ENCODE results near the gene PIRT.
"Not testable (repeated sequence)": the region's sequence is repeated elsewhere in the genome, so short reads cannot be mapped to it uniquely, and the experiment has no call there.

The PIRT gene

DNA sequence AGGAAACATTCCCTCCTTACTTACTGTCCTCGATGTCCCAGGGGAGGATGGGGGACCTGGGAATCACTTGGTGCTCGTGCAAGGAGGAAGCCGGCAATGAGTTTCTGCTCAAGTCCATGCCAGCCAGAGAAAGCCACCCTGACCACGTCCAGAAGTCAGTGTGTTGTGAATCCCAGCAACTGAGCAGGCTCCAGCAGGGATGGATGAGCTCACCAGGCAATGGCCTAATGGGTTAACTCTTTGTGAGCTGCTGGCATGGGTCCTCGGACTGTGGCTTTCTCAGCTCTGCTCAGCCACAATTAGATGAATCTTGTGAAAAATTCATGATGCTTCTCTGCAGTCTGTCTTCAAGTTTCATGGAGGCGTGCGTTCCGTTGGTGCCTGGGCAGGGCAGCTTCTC lies at the start of gene PIRT:
PIRT (minus strand) TSS at position 167 of the 400 bp plus-strand sequence. CDS start 12,442 bp downstream, outside the sequence.
- no peak for DNase-seq

DNA sequence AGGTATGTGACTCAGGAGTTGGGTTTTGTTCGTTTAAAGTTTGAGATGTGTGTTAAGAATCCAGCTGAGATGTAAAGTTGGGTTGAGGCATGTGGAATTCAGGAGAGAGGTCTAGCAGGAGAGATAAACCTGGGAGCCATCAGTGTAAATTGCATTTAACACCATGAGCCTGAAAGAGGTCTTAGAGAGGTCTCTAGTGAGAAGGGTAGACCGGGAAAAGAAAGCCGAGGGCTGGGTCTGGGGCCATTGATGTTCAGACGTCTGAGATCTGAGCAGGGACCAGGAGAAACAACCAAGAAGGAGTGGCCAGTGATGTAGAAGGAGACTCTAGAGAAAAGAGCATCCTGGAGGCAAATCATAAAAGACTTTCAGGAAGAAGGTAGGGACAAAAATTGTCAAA lies 44.1 kb upstream of the PIRT start:
- DNase-seq: no peak

DNA sequence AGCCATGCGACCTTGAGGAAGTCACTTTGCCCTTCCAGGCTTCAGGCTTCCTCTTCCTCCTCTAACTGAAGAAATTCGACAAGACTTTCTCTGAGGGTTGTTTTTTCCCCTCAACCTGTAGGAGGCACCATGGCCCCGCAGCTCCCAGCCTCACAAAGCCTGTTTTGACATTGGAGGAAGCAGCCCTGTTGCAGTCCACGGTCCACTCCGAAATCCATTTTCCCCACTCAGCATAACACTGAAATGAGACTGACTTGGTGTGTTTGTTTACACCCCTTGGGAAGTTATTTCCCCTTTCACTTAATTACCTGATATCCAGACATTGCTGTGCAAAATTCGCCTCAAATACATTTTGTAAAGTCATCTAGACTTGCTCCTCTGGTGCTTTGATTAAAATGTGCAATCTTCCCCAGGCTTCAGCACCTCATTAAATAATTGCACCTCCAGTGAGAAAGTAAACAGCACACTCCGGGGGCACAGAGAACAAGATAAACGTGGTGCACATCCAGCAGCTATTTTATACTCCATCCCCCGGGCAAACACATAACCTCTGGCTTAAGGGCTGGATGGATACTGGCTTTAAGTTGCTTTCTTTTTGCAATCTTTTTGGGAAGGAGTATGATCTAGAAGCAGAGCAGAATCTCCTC lies 41.4 kb upstream of the PIRT start:
- DNase-seq: no peak

DNA sequence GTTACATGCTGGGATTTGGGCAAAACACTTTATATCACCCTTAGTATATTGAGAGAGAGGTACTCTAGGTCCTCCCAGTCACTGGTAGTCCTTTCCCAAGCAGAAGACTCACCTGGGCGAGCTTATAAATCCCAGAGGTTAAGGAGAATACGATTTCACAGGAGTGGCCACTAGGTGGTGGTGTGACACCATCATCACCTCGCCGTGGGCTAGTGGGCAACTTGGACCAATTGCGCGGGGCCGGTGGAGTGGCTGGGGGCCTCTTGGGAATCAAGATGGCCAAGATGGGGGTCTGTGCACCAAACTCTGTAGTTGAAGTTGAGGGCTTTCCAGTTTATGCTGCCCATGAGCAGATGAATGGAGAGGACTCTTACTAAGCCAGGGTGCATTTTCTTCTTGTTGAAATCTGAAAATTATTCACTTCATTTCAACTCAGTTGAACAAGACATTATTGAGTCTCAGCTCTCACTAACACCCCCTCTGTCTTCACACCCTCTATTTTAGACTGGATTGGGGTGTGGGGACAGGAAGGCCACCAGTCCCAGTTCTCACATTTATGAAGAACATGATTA lies 38.2 kb upstream of the PIRT start:
- DNase-seq: no peak

DNA sequence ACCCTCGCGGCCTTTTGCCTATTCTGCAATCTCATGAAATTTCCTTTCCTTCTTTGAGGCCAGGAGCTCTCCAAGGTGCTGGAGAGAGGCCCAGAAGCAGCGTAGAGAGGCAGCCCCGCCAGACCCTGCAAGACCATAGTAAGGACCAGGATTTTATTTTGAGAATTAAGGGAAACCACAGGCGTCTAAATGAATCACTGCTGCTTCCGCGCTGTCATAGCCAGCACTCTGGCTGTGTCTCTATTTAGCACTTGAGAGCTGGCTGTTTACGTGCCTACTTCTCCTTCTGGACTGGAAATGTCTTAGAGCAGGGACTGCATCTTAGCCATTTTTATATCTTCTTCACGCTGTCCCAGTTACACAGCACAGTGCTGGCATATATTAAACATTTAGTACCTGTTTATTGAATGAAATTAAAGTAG lies 37.6 kb upstream of the PIRT start:
- no peak for DNase-seq

DNA sequence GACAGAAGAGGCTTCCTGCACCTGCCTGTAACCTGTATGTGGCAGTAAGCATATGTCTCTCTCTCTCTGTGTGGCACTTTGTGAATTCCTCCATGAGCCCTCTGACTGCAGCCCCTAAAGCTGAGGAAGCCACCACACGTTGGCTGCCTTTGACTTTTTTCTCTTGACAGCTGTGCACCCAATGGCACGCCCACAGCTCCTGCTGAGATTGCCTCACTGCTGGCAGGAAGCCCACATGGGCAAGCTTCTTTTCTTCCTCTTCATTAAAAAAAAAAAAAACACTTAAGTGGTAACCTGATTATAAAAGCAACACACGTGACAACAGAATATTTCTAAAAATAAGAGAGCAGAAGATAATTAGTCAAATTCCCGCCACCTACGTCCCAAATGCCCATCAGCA lies 34.0 kb upstream of the PIRT start:
- DNase-seq: no peak

DNA sequence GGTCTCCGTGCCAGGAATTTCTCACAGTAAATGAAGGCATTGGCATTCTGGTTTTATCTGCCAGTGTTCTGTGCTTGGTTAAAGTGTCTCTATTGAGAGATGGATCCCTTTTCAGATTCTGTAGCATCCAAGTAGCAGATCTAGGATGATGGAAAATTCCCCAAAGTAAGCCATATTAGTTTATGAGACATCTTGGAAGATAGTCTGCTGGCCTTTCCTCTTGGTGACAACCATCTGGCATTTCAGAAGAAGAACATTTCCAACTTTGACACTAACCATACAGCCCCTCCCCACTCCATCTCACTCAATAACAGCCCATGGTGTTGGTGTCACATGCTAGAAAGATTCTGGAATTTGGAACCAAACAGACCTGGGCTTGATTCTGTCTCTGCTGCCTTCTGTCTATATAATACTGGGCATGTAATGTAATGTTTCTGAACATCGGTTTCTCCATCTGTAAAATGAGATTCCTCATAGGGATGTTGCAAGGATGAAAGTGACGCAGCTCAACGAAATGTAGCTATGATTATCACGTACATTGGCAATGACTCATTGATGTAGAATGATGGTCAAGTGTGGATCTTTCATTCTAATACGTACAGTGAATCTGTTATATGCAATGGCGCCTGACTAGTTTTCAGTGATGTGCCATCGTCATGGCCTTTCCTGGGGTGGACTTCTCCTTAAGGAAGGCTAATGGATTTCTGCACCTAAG lies 32.6 kb upstream of the PIRT start:
- DNase-seq: no peak

DNA sequence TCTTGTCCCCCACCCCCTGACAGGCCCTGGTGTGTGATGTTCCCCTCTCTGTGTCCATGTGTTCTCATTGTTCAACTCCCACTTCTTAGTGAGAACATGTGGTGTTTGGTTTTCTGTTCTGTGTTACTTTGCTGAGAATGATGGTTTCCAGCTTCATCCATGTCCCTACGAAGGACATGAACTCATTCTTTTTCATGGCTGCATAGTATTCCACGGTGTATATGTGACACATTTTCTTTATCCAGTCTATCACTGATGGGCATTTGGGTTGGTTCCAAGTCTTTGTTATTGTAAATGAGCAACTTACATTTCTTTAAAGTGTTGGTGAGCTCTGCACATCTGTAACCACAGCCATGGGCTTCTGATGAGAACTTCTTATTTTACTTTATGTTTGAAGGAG lies 30.9 kb upstream of the PIRT start:
- DNase-seq: not testable (repeated sequence)

DNA sequence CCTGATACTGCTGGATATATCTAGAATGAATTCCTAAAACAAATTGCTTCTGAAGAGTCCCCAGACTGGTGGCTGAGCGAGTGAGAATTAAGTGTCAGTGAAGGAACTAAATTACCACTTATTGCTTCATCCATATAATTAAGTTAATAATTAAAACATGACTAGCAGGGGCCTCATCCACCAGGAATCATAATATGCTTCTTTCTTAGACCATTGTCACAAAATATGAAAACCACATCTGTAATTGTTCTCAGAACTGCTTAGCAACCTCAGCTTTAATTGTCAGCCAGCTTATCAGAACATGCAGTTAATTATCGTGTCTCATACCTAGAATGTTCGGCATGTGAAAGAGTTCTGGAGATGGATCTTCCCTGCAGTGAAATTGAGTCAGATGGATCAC lies 21.2 kb upstream of the PIRT start:
- DNase-seq: no peak

DNA sequence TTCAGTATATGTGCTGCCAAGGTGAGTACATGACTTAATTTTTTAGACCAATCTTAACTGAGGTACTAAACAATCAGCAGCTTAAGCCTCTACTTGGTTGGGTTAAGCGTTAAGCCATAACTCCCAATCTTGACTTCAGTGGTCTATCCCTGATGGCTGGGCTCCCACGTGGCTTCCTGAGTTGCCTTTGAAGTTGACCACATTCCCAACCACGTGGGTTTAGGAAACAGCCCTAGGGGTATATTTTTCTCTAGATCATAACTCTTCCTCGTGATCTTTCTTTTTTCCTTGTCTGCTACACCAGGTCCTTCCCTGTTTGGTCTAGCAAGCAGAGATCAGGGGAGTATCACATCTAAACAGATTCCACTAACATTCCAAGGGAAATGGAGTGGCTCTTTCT lies 20.1 kb upstream of the PIRT start:
- no peak for DNase-seq

DNA sequence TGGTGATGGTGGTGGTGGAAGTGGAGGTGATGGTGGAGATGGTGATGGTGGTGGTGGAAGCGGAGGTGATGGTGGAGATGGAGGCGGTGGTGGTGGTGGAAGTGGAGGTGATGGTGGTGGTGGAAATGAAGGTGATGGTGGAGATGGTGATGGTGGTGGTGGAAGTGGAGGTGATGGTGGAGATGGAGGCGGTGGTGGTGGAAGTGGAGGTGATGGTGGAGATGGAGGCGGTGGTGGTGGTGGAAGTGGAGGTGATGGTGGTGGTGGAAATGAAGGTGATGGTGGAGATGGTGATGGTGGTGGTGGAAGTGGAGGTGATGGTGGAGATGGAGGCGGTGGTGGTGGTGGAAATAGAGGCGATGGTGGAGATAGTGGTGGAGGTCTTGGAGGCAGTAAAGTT lies 8.7 kb upstream of the PIRT start:
- not testable (repeated sequence) for DNase-seq

DNA sequence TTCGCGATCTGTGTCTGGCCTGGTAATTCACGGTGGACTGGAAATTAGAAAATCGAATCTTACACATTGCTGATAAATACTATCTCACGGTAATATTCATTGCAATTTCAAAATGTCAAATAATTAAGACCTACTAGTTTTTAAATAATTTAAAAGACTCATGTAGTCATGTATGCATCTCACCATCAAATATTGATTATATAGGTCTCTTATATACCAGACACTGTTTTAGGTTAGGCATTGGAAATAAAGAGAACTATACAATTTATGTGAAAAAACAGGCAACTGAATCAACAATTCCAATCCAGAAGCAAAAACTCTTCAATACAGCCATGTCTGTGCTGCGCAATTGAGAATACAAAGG lies 7.5 kb upstream of the PIRT start:
- DNase-seq: no peak

DNA sequence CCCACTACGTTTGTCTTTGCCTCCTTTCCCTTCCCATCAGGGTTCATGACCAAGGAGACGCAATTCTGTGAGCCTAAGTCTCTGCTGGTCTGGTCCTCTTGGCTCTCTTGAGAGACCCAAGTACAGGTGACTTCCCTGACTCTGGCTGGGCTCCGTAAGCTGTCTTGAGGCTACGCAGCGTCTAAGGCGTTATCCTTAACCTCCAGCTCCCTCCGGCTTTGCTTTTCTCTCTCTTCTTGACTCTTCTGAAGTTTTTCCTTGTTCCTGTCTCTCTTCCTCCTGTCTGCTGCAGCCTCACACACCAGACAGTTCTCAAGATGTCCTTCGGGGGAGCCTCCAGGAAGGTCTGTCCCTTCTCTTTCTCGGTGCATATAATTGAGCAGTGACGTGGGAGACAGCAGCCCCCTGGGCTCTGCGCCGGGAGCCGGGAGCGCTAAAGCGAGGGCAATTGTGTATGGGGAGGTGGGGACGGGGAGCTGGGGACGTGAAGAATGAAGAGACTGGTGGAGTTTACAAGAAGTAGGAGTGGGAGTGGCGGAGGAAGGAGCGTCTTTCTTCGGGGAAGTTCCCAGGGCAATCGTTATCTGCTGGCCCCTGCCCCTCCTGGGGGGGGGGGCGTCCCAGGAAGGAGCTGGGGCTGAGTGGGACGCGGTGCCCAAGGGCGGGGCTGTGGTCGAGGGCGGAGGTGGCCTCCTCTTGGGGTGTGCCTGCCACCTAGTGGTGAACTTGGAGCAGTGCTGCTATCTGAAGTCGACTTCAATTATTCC lies 6.9 kb upstream of the PIRT start:
- DNase-seq: peak; percentile 72

DNA sequence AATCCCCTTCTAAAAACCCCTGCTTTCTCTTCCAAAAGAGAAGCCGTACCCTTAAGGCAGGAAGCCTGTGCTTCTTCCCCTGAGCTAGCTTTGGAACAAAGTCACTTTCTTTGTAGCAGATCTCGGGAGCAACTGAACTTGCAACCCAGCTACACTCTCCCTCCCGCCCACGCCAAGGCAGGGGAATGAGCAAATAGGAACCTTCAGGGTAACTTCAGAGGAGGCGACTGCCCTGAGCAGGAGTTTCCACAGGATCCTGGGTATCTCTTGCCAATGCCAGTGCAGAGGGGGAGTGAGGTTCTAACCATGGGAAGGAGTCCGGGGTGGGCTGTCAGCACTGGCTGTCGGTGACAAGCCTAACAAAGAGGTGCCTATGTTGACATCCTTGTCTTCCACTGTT lies 5.9 kb upstream of the PIRT start:
- no peak for DNase-seq

DNA sequence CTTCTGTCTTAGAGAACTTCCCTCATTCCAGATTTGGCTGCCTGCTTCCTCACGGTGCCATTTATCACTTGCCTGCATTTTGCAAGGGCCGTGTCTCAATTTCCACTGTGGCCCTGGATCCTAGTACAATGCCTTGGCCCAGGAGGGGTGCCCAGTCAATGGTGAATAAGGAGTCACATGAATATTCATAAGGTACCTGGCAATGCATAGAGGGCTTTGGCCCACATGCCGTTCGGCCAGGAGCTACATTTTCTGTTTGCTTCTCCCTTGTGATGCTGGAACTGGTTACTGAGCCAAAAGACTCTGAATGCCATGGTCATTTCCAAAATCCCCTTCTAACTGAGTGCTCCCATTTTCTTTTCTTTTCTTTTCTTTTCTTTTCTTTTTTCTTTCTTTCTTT lies 4.8 kb upstream of the PIRT start:
- DNase-seq: no peak

DNA sequence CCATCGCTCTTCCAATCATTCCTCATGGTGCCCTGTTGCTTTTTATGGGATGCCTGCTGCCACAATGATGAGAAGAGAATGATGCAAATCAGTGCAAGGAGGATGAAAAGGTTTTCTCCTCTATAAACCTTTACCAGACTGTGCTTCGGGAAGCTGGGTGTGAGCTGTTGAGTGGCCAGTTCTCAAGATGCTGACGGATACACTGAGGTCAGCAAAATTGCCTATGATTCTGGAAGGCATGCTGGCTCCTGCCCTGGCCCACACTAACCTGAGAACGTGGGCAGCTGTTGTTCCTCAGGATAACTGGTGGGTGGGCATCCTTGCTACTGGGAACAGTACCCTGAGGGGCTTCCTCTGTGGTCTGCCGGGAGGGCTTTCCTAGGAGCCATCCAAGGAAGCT lies 795 bp upstream of the PIRT start:
- DNase-seq: no peak

DNA sequence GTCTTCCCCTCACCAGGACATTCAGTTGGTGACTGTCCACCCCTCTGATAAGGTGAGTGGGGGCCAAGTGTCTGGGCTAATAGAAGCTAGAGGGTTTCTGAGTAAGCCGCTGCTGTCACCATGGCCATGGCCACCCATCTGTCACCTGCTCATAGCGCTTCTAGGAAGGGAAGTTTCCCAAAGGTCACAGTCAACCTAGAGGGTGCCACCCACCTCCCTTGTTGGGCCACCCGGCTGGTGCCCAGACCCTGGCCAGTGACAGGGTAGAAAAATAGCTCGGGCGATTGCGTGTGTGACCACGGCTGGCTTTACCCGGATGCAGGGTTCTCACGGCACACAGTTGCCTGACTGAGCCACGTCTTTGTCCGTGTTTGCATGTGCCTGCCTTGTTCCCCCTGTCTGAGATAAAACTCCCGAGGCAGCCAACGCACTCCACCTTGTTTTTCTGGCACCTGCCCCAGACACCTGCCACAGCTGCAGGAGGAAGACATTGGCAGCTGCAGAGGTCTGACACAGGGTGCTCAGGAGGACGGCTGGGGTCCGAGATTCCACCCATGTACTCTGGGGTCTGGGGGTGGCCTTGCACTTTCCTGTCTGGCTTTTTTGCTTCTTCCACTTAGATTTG lies 809 bp downstream of the PIRT start:
- DNase-seq: no peak

DNA sequence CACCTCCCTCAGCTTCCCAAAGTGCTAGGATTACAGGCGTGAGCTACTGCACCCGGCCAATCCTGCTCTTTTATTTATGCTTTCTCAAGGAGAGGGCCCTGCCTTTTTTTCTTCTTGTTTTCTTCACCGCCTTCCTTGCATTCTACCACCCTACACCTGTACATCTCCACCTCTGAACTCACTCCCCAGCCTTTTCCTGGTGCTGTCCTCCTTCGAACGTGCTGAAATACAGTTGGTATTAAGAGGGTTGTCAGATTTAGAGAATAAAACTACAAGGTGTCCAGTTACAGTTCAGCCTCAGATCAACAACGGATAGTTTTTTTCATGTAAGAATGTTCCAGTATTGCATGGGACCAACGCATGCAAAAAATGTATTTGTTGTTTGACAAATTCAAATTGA lies 1.7 kb downstream of the PIRT start:
- no peak for DNase-seq

DNA sequence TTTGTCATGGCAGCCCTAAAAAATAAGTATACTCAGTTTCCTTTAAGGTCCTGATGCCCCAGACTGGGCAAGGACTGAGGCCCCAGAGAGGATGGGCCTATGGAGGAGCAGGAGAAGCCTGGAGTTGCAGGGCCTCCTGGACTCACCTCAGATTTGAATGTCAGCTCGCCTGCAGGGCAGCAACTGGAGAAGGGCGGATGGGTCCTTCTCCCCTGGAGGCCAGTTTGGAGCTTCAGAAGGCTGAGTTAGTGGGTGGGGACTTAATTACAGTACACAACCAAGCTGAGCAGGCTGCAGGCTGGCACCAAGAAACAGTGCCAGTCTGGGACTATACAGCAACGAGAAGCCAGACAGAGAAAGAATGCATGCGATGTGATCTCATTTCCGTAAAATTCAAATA lies 6.2 kb downstream of the PIRT start:
- no peak for DNase-seq

DNA sequence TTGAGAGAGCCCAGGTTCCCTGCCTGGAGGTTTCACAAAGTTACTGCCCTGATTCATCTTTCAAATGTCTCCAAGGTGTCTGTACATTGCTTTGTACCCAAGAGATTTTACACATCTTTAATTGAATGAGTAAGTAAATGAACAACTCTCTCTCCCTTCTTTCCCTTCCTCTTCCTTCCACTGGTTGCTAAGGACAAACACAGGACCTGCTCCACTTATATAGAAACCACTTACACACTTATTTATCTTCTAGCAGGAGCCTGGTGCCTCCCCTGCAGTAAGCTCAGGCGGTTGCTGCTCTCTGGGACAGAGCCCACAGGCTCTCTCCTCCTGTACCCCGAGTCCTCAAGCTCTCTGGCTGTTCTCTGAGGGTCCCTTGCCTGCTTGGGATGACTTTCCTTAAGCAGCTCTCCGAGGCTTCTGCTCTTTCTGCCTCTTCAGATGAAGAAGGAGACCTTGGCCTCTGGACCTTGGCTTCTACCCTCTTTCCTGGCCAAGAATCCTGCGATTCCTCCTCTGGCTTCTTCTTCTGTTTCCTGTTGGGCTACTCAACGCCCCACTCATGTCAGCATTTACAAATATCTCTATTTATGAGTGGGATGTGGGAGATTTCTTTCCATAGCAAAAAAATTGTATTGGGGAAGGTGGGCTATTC lies 9.9 kb downstream of the PIRT start:
- no peak for DNase-seq

DNA sequence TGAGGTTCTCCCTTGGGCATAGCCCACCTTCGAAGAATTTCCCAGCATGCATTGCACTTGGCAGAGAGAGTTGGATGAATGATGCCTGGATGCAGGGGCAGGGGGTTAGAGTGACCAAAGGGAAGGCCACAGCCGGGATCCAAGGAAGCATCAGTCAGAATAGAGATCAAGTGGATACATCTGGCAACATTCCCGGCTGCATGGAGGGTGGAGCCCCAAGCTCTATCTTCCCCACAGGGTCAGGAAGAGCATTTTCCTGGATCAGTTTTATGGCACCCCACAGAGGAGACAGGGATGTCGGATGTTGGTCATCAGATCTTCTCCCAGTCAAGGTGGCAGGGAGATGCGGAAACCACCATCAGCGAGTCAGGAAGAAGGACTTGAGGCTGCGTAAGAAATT lies 13.0 kb downstream of the PIRT start:
- no peak for DNase-seq

DNA sequence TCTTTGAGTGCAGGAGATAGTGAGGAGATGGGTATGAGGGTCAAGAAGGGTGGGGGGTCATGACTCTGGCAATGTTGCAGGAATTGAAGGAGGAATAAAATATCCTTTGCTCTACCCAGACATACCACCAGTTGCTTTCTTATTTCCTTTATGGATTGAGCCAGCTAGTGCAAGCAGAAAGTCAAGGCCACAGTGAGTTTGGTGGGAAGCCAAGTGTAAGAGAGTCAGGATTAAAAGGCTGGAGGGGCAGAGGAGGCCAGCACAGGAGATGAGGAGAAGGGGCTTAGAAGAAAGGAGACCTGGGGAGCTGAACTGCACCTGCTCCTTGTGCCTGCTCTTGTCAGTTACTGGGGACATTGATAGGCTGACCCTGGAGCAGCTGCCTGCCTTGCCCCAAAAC lies 16.1 kb downstream of the PIRT start:
- no peak for DNase-seq

DNA sequence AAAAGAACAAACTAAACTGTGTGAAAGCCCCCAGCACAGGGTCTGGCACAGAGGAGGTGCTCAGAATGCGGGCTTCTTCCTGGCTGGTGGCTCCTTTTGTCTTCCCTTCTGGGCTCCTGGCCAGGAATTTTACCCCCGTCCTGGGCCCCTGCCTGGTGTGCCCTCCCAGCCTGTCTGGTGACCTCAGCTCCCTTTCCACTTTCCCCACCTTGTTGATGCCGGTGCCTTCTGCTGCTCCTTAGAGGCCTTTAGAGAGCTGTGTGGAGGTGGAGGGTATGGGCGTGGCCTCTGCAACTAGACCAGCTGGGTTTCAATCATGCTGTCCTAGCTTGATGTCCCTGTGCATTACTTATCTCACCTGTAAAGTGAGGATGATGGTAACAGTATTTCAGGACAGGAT lies 16.8 kb downstream of the PIRT start:
- no peak for DNase-seq

Data from CD4-positive, alpha-beta T cell treated with Interleukin-15 for 1 hour (primary cell).